GM21515 (cell line): ENCODE measurements around the gene TRIM44.
"Not testable (repeated sequence)": the region's sequence is repeated elsewhere in the genome, so short reads cannot be mapped to it uniquely, and the experiment has no call there.

Experiments
- ATAC-seq: cut with Tn5 transposase; IDR thresholded peaks from one replicate; pipeline ENCODE4 v1.9.1; 2021; ENCODE audit not compliant: unreplicated experiment

The TRIM44 gene

DNA sequence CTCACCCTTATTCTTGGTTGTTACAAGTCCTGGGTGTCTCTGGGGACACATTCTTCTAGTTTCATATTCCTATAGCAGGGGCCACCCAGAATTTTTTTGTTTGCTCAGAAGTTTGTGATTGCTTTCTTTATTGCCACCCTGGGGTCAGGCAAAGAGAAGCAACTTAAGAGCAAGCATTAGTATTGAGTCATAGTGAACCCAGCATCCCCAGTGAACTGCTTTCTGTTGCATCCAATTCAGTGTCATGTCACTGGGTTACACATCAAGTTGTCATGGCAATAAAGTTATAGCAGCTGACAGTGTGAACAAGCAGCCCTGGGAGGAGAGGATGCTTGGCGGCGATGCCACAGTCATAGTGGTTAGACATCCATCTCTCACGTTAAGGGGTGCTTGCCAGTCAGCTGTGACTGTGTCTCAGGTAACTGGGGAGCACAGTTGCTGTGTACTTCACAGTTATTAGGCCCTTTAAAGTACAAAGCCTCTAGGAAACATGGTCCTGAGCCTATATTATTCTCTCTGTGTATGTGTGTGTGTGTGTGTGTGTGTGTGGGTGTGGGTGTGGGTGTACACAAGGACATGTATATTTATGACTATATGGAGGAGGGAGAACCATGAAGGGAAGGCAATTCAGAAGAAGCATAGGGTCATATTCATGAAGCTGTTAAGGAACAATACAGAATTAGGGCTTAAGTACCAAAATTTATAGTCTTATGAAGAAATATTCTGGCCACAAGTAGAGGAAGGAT lies 52.5 kb downstream of the TRIM44 start:
- peak; percentile 72 for ATAC-seq

DNA sequence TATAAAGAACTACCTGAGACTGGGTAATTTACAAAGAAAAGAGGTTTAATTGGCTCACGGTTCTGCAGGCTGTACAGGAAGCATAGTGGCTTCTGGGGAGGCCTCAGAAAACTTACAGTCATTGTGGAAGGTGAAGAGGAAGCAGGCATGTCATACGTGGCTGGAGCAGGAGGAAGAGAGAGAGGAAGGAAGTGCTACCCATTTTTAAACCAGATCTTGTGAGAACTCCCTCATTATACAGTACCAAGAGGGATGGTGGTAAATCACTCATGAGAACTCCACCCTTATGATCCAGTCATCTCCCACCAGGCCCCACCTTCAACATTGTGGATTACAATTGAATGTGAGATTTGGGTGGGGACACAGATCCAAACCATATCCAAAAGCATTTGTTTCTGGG lies 53.1 kb downstream of the TRIM44 start:
- ATAC-seq = not testable (repeated sequence)

DNA sequence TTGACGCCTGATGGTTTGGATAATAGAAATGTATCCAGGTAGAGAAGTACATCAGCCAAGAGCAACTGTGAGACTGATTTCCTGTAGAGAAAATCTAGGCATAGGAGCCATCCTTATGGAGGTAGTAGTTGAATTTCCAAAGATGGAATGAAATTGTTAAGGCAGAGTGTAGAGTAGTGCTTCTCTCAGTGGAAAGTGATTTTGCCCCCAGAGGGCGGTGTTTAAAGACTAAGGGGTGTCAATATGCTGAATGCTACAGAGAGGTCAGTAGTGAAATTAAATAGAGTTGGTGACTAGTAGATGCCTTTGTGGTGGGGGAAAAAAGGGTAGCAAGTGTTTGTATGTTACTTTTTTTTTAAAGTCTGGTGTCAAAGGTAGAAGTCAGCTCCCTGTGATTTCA lies 54.5 kb downstream of the TRIM44 start:
- ATAC-seq = no peak

DNA sequence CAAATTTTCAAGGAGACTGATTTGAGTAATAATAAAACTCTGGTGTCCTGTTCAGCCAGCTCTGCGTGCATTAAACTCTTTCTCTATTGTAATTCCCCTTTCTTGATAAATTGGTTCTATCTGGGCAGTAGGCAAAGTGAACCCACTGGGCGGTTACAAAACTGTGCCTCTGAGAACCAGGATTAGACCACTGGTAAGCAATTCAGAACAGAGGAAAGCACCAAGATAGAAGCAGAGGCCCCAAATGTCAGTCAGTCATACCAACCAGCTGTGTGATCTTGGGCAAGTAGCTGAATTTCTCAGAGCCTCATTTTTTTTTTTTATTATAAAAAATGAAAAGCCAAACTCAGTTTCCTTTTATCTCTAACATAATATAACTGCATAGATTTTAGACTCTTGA lies 54.9 kb downstream of the TRIM44 start:
- ATAC-seq = no peak

DNA sequence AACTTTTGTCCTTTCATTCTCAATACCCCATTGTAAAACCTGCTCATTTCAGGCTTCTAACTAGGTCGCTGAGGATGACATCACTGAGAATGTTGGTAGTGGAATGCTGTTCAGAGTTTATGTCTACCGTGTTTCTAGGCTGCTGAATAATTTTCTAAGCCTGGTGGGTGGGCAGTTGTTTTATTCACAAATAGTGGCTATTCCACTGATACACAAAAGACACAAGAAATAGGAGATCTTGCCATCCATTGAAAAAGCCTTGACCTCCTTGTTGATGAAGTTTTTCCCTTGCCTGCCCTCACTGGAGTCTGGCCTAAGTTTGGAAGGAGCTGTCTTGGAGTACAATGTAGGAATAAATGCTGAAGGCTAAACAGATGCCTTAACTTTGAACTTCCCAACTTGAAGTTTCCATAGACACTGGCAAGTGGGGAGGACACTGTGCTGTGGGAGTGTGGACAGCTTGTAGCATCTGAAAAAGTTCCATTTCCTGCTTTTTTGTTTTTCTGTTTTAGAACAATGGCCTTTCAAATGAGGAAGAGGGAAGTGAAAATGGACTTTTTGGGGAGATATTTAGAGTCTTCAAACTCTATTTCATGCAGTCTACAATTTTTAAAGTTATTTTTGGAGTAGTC lies 59.2 kb downstream of the TRIM44 start:
- peak; percentile 62 for ATAC-seq

DNA sequence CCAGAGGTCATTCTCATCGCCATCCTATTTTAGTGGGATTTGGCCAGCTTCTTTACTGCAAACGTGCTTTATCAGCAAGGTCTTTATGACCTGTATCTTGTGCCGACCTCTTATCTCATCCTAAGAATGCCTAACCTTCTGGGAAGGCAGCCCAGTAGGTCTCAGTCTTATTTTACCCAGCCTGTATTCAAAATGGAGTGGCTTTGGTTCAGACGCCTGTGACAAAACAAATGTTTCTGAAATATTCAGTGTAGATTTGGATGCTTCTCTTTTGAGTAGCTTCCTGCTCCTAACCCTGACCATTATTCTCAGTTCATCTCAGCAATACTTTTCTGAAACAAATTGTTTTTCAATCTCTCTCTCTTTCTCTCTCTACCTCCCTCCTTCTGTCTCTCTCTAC lies 60.1 kb downstream of the TRIM44 start:
- ATAC-seq = no peak

DNA sequence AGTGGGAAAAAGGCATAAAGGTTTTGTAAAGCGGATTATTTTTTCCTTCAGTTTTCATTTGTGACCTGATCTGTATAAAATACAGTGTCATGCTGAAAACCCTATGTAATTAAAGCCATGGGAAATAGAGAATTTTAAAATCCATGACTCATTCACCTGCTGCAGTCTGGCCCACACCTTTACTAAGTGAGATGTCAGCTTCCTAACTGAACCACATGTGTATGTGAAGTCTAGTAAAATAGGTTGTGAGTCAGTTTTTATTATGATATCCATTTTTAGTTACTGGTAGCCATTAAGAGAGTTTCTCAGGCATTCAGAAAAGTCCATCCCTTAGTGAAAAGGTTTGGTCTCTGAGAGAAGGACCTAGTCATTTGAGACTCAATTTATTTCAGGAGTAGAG lies 60.9 kb downstream of the TRIM44 start:
- ATAC-seq = no peak

DNA sequence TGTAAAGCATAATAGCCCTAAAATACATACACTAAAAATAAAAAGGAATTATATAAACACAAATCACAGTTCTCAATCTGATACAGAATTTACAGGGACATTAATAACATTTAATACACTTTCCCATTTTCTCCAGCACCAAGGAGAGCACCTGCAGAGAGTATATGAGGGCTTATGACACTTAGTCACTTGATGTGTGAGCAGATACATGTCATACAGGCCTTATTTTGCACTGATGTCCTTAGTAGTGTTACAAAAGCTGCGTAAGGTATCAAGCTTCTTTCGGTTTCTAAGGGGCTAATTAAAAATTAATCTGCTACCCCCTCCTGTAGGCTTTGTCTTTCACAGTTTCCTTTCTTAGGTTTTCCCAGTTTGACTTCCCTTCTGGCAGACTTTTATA lies 61.3 kb downstream of the TRIM44 start:
- ATAC-seq = no peak

DNA sequence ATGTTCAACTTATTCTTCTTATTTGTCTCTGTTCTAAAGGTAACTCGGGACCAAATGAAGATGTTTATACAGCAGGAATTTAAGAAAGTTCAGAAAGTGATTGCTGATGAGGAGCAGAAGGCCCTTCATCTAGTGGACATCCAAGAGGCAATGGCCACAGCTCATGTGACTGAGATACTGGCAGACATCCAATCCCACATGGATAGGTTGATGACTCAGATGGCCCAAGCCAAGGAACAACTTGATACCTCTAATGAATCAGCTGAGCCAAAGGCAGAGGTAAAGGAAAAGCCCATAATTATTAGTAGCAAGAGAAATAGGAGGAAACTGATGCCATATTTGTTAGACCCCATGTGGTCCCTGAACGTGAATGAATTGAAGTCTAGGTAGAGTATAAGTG lies 63.3 kb downstream of the TRIM44 start:
- no peak for ATAC-seq

DNA sequence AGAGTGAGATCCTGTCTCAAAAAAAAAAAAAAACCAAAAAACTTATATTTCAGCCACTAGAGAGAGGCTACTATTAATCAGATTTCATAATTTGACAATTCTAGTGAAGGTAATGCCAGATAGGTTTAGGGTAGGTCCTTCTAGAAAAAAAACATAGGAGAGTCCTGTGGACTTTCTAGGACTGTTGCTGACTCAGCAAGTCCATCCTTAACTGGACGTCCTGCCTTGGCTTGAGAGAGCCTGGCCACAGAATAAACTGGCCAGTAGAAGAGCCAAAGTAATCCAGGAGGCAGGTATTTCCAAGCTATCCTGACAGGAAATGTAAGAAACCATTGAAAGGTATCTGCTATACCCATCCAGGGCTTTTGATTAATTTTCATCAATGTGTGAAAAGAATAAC lies 64.6 kb downstream of the TRIM44 start:
- ATAC-seq = no peak

DNA sequence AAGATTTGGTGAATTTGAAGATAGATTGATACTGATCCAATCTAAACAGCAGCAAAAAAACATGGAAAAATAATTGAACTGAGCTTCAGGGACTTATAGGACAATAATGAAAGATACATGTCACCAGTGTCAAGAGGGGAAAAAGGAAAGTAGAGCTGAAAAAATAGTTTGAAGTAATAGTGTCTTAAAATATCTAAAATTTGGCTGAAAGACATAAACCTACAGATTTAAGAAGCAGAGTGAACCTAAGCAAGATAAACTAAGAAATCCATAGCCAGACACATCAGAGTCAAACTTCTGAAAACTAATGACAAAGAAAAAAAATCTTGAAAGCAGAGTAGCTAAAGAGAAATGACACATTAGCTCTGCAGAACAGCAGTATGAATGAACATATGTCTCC lies 67.7 kb downstream of the TRIM44 start:
- ATAC-seq = no peak

DNA sequence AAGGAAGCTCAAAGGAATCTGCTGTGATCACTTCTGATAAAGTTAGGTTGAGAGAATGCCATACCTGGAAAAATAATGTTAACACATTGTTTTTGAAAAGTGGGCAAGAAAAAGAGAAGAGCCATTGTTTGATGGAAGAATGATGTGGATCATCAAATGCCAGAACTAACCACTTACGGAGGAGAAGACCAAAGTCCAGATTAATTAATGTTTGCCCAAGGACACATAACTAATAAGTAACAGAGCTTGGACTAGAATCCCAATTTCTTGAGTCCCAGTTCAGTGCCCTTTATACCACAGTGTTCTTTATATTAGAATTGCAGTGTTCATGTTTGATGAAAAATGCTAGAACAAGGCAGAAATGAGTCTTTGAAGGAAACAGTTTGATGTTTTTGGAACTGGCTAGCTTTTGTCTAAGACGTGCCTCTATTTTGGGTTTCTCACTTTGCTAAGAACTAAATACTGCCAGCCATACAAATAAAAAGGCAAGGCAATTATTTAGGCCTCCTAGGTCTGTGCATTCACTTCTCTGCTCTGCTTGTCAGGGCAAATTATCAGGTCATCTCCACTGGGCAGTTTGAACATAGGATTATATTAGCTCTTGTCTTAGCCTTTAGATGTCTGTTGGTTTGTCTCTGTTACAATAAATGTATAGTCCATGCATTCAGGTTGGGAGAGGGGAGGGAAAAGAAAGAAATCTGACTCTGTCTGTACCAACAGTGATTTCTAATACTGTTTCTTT lies 72.3 kb downstream of the TRIM44 start:
- ATAC-seq = no peak

DNA sequence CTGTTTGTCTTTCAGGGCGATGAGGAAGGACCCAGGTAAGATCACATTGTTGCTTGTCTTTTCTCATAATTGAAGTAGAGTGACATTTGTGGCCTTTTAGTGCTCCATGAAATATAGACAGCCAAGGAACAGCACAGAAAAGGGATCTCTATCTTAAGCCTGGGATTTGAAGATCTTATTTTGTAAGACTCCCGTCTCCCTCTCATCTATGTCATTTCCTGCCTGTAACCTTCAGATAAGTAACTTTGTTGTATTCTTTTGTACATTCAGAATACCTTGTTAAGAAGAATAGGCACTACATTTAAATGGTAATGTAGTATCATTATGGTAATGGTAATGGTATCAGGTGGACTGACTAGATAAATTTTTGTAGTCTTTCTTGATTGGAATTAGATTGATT lies 72.8 kb downstream of the TRIM44 start:
- no peak for ATAC-seq

DNA sequence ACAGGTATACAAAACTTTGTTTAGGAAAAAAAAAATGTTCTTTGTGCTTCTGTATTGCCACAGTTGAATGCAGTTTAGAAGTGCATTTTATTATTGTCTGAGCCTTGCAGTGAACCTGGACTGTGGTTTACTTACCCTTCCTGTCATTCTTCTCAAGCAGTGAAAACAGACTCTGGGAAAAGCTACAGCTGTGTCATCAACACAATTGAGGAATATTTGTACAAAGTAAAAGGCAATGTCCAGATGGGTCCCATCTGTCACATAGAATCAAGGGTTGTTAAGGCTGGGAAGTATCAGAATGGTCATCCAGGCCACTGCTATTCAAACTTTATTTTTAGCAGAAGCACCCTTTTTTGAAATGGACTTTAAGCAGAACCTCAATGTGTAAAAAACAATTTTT lies 73.3 kb downstream of the TRIM44 start:
- no peak for ATAC-seq

DNA sequence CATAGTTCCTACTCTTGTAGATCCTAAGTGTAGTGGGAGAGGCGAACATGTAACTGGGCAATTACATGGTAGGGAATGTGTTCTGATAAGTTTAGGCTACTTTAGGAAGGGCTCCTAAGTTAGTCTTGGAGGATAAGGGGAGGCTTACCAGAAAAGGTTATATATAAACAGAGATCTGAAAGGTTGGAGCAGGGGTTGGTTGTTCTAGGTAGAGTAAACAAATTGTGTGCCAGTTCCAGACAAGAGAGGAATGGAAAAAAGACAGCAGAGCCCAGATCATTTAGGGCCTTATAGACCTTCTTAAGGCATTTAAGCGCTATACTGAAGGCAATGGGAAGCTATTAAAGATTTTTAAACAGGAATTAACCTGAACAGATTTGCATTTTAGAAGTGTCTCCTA lies 74.4 kb downstream of the TRIM44 start:
- ATAC-seq = no peak

DNA sequence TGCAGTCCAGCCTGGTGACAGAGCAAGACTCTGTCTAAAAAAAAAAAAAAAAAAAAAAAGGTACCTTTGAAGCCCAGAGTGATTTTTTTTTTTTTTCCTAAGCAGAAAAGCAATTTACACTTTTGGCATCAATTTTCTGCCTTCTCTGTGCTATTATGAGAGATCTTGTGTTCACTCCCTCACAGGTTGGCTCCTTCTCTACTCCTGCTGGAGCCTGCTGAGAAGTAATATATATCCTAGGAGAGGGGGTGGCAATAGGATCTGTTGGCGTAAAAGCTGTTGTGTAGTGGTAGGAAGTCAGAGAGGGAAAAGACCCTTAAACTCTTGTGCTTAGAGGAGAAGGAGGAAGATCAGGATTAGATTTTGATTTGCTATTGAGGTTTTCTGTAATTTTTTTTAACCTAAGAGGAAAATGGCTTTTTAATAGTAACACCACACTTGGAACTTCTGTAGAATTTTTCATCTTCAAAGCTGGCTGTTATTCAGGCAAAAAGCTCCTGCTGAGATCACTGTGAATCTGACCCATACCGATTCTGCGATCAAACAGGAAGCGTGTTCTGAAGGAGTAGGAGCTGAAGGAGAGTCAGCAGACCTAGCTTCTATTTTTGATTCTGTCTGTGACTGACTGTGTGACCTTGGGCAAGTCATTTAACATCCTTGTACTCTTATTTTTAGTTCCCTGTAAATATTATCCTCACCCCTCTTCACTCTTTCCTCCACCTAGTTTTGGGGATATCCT lies 77.7 kb downstream of the TRIM44 start:
- no peak for ATAC-seq

DNA sequence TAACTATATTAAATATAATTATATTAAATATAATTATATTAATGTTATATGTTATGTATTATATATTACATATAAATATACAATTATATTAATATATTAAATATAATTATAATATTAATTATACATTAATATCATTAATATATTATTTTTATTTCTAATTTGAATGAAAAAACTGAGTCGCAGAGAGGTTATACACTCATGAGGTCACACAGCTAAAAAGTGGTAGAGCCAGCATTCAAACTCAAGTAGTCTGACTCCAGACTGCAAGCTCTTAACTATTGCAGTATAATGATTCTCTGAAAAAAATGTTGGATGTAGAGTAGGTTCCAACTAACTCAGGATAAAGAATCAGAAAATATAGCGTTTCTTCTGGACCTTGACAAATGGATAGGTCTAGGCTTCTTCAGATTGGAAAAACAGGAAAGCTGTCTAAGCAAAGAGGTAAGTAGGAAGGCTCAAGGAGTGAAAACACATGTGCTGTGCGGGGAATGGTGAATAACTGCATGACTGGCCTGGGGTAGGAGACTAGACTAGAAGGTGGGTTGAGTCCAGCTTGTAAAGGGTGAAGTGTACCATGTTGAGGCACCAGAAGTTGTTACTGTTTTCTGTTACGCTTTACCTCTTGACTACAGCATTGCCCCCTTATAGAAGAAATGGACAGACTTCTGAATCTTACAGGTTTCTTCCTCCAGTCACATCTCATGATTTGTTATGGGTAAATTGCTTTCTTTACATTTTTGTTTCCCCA lies 80.3 kb downstream of the TRIM44 start:
- no peak for ATAC-seq

DNA sequence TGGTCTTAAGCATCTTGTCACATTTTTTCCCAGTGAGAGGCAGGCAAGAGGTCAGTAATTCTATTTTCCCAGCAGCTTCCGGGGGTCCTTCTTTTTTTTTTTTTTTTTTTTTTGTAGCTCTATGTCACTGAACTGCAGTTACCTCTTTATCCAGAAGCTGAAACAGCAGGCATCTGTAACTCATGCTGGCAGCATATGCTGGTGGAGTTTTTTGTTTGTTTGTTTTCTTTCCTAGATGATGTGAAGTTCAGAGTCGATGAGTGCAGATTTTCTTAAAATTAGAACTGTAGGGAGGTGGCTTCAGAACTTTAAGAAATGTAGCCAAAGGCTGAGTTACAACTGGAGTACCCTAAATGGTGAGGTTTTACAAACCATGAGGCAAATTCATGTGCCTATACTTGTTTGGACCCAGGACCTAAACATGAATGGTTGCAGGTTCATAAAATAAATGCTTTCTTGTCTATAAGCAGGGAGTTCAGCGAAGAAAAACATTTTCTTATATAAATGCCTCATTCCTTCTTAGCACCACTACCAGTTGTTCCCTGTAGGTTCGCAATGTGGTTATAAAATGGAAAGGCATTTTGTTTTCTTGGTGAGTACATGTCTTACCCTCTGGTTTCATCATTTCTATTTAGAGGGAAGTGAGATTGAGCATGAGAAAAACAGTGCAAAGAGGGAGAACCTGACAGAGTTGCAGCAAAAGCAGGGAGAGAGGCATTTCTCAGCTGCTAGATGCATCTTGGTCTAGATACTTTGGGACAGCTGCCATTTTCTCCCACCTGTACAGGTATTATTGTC lies 84.0 kb downstream of the TRIM44 start:
- no peak for ATAC-seq

DNA sequence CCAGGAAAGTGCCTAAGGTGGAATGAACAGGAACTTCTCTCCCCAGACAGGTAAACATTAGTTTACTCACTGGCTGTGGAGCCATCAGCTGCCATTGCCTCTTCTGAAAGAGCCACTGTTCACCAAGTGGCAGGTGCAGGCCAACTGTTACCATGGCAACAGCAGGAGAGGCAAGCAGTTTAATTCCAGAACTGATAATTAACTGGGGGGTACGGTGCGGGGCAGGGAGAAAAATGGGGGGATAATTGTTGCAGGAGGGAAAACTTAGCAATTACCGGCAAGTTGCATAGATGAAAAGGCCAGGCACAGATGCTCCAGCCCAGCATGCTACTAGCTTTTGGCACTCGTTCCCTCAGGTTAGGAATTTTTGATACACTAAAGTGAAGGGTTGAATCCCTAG lies 85.1 kb downstream of the TRIM44 start:
- no peak for ATAC-seq

DNA sequence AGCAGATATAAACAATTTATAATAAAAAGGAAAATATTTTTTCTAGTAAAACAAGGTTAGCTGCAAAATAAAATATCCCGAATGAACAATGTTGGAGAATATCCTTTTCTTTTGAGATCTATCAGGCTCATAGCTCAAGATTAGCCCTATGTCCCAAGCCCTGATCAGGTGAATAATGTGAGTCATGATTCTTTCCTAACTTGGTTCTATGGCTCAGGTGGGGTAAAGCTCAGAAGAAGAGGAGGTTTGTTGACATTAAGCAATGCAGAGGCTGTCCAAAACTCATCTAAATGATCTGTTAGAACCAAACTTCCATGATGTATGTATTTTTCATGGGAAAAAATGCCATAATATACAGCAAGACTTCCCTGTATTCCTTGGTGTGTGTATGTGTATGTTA lies 86.1 kb downstream of the TRIM44 start:
- ATAC-seq = no peak
